Mesothelial cell of epicardium (in vitro differentiated cells): ENCODE data around the gene IARS2. TPM values are rescaled to one million over a fixed set of nuclear protein-coding genes. Genes with fewer than 3 reads are reported as not detected.

Source experiments
- DNase-seq, 2 experiments: peaks; one replicate each; pipeline ENCODE4 v3.0.0; 2021; ENCODE audit warnings: low spot score in 2 of 2; ENCODE audit not compliant: unreplicated experiment in 2 of 2
- H3K27ac Mint-ChIP-seq: 2 replicates; pipeline ENCODE4 v1.8.0; 2021; ENCODE audit warnings: mixed read lengths
- H3K27me3 Mint-ChIP-seq: 2 replicates; pipeline ENCODE4 v1.8.0; 2021; ENCODE audit warnings: low read depth, mixed read lengths
- H3K36me3 Mint-ChIP-seq: 2 replicates; pipeline ENCODE4 v1.8.0; 2021; ENCODE audit warnings: mixed read lengths
- H3K4me1 Mint-ChIP-seq: 2 replicates; pipeline ENCODE4 v1.8.0; 2021; ENCODE audit warnings: mixed read lengths
- H3K4me3 Mint-ChIP-seq: 2 replicates; pipeline ENCODE4 v1.8.0; 2021; ENCODE audit warnings: mild to moderate bottlenecking, moderate library complexity, mixed read lengths
- H3K9me3 Mint-ChIP-seq: 2 replicates; pipeline ENCODE4 v1.8.0; 2021; ENCODE audit warnings: mixed read lengths
- CTCF ChIP-seq: fragments of 200-600 bp; sonication (generic); IDR thresholded peaks from one replicate; pipeline ENCODE4 v1.5.0; 2021; ENCODE audit warnings: antibody characterized with exemption; ENCODE audit not compliant: unreplicated experiment
- total RNA-seq: library from RNA; stranded (reverse); gene quantifications from 3 replicates; pipeline ENCODE4 v1.2.1, GENCODE V29; 2021

The IARS2 gene
- total RNA-seq, 1 donor from 2014 or later = 60.4 TPM

- no peaks in the 10 kb centered on the region for H3K9me3 Mint-ChIP-seq
- no peaks in the 10 kb centered on the region for H3K27me3 Mint-ChIP-seq
- H3K4me3 Mint-ChIP-seq = no peak overlapping the region
- H3K27ac Mint-ChIP-seq = no peak overlapping the region
- peaks cover 37% of the 10 kb centered on the region for H3K36me3 Mint-ChIP-seq
- TF ChIP-seq CTCF = no peak
- DNase-seq = no peak
- H3K4me1 Mint-ChIP-seq = no peaks in the 10 kb centered on the region
Measured at GRCh38 chr1:220060876-220061275, 33.1 kb upstream of the IARS2 start.

- H3K4me3 Mint-ChIP-seq = no peak overlapping the region
- H3K27me3 Mint-ChIP-seq = no peaks in the 10 kb centered on the region
- DNase-seq = no peak
- H3K9me3 Mint-ChIP-seq = no peaks in the 10 kb centered on the region
- H3K4me1 Mint-ChIP-seq = no peaks in the 10 kb centered on the region
- peaks cover 32% of the 10 kb centered on the region for H3K36me3 Mint-ChIP-seq
- no peak for TF ChIP-seq CTCF
- no peak overlapping the region for H3K27ac Mint-ChIP-seq
Measured at GRCh38 chr1:220062629-220063028, 31.3 kb upstream of the IARS2 start.

GRCh38 chr1:220067269-220068204, 26.4 kb upstream of the IARS2 start:
- no peak overlapping the region for H3K27ac Mint-ChIP-seq
- H3K4me3 Mint-ChIP-seq = no peak overlapping the region
- TF ChIP-seq CTCF = no peak
- no peak for DNase-seq
- H3K27me3 Mint-ChIP-seq = no peaks in the 10 kb centered on the region
- peaks cover 33% of the 10 kb centered on the region for H3K36me3 Mint-ChIP-seq
- H3K9me3 Mint-ChIP-seq = no peaks in the 10 kb centered on the region
- no peaks in the 10 kb centered on the region for H3K4me1 Mint-ChIP-seq

GRCh38 chr1:220076861-220077762, 16.8 kb upstream of the IARS2 start:
- no peaks in the 10 kb centered on the region for H3K27me3 Mint-ChIP-seq
- no peak overlapping the region for H3K4me3 Mint-ChIP-seq
- H3K36me3 Mint-ChIP-seq = peaks cover 47% of the 10 kb centered on the region
- TF ChIP-seq CTCF = no peak
- H3K4me1 Mint-ChIP-seq = no peaks in the 10 kb centered on the region
- no peak overlapping the region for H3K27ac Mint-ChIP-seq
- no peak for DNase-seq
- H3K9me3 Mint-ChIP-seq = peaks cover 9% of the 10 kb centered on the region

GRCh38 chr1:220077887-220078286, 16.0 kb upstream of the IARS2 start:
- no peak for TF ChIP-seq CTCF
- H3K9me3 Mint-ChIP-seq = peaks cover 9% of the 10 kb centered on the region
- DNase-seq = no peak
- no peaks in the 10 kb centered on the region for H3K27me3 Mint-ChIP-seq
- H3K27ac Mint-ChIP-seq = no peak overlapping the region
- no peaks in the 10 kb centered on the region for H3K4me1 Mint-ChIP-seq
- no peak overlapping the region for H3K4me3 Mint-ChIP-seq
- H3K36me3 Mint-ChIP-seq = peaks cover 44% of the 10 kb centered on the region
